Adipose tissue (tissue), 3 donors: ENCODE data around the gene PKD2. TPM values are rescaled to one million over a fixed set of nuclear protein-coding genes. Genes with fewer than 3 reads are reported as not detected.
"Not testable (repeated sequence)": the region's sequence is repeated elsewhere in the genome, so short reads cannot be mapped to it uniquely, and the experiment has no call there.

Experiments
- H3K27ac ChIP-seq: one replicate; pipeline ENCODE4 v1.5.1; 2013; ENCODE audit warnings: low read depth, low read length
- WGBS, 3 donors: extraction: QIAGEN DNeasy Blood & Tissue Kit; methylation state at CpG; one replicate each; pipeline ENCODE4 v1.1.7; 2013; 5-methylcytosine and 5-hydroxymethylcytosine counted together
- polyA plus RNA-seq, 3 donors: library from polyadenylated mRNA; stranded (reverse); fragments of 200-250 nt; gene quantifications; one replicate each; pipeline ENCODE4 v1.2.3, GENCODE V29; 2013
- donor health status: healthy with polysubstance abuse.
- donor health status: Bipolar disorder and iron deficiency.
- donor health status: healthy.

The PKD2 gene
- polyA plus RNA-seq, 3 donors: 7.3 to 26.2 (median 17.8) TPM

GRCh38 chr4:88097301-88097700 is 89.9 kb downstream of the PKD2 start:
- H3K27ac ChIP-seq: no peak overlapping the region
- WGBS, 3 donors: 72 to 84% (median 83%) methylated on average over 2 of the region's 2 CpGs

GRCh38 chr4:88097781-88098180 is 90.3 kb downstream of the PKD2 start:
- WGBS, 3 donors: 80 to 90% (median 86%) methylated on average over 3 of the region's 3 CpGs
- H3K27ac ChIP-seq: no peak overlapping the region

GRCh38 chr4:88098993-88099752 is 91.7 kb downstream of the PKD2 start:
- WGBS, 3 donors: 87 to 96% (median 93%) methylated on average over 4 of the region's 4 CpGs
- H3K27ac ChIP-seq: no peak overlapping the region

- 56 to 83% (median 81%) methylated on average over 6 of the region's 6 CpGs for WGBS, 3 donors
Measured at GRCh38 chr4:88101165-88101564, 93.7 kb downstream of the PKD2 start.

GRCh38 chr4:88102026-88102425 is 94.6 kb downstream of the PKD2 start:
- no peak overlapping the region for H3K27ac ChIP-seq
- 83 to 88% (median 87%) methylated on average over 7 of the region's 7 CpGs for WGBS, 3 donors

More at GRCh38 chr4:88101165-88101564, 93.7 kb downstream of the PKD2 start:
- H3K27ac ChIP-seq: no peak overlapping the region

GRCh38 chr4:88104902-88105610 is 97.6 kb downstream of the PKD2 start:
- 77 to 84% (median 79%) methylated on average over 4 of the region's 4 CpGs for WGBS, 3 donors

GRCh38 chr4:88106205-88106604 is 98.8 kb downstream of the PKD2 start:
- WGBS, 3 donors: 90 to 94% (median 92%) methylated on average over 3 of the region's 3 CpGs
- no peak overlapping the region for H3K27ac ChIP-seq

More at GRCh38 chr4:88104902-88105610, 97.6 kb downstream of the PKD2 start:
- no peak overlapping the region for H3K27ac ChIP-seq

GRCh38 chr4:88107406-88108107 is 100.1 kb downstream of the PKD2 start:
- WGBS, 3 donors: 29 to 57% (median 38%) methylated on average over 2 of the region's 2 CpGs
- no peak overlapping the region for H3K27ac ChIP-seq

- not testable (repeated sequence) for H3K27ac ChIP-seq
- 65 to 90% (median 87%) methylated on average over 7 of the region's 7 CpGs for WGBS, 3 donors
Measured at GRCh38 chr4:88108108-88108465, 100.7 kb downstream of the PKD2 start.

- H3K27ac ChIP-seq: no peak overlapping the region
- WGBS, 3 donors: 95 to 98% (median 97%) methylated on average over 5 of the region's 5 CpGs
Measured at GRCh38 chr4:88108747-88109122, 101.3 kb downstream of the PKD2 start.

GRCh38 chr4:88109123-88109881 is 101.9 kb downstream of the PKD2 start:
- H3K27ac ChIP-seq: no peak overlapping the region
- WGBS, 3 donors: 58 to 92% (median 82%) methylated on average over 5 of the region's 5 CpGs

GRCh38 chr4:88110826-88111225 is 103.4 kb downstream of the PKD2 start:
- no peak overlapping the region for H3K27ac ChIP-seq
- WGBS, 3 donors: 58 to 85% (median 76%) methylated on average over 2 of the region's 2 CpGs

GRCh38 chr4:88112856-88113255 is 105.4 kb downstream of the PKD2 start:
- H3K27ac ChIP-seq: no peak overlapping the region
- WGBS, 3 donors: 95 to 96% (median 95%) methylated on average over 5 of the region's 5 CpGs

GRCh38 chr4:88115587-88115986 is 108.2 kb downstream of the PKD2 start:
- 67 to 84% (median 84%) methylated on average over 5 of the region's 5 CpGs for WGBS, 3 donors
- no peak overlapping the region for H3K27ac ChIP-seq

GRCh38 chr4:88119943-88120342 is 112.5 kb downstream of the PKD2 start:
- WGBS, 3 donors: 79 to 83% (median 82%) methylated on average over 2 of the region's 2 CpGs
- H3K27ac ChIP-seq: no peak overlapping the region

GRCh38 chr4:88122260-88122659 is 114.8 kb downstream of the PKD2 start:
- WGBS, 3 donors: 75 to 85% (median 81%) methylated on average over 5 of the region's 5 CpGs
- H3K27ac ChIP-seq: not testable (repeated sequence)
